ENCODE results near the gene NPAS3. TPM values are rescaled to one million over a fixed set of nuclear protein-coding genes. Genes with fewer than 3 reads are reported as not detected.

NPAS3 gene
- total RNA-seq, 1 donor from 2014 or later: 2.4 TPM

DNA sequence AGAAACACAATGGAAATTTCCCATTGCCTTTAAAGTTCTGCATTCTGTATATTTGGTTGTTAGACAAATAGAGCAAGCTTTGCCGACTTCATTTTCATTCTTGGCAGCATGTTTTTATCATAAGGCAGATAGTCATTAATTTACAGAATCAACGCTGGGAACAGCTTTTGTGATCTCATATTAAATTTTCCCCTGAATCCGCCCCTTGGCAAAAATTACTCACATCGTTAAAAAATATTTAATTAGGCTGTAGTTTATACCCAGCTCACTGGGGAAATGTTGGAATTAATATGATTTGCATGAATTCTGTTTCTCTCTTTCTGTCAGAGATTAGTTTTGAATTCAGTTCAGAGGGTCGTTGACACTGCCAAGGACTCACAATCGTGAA, 714.6 kb downstream of the NPAS3 start:
- no peaks in the 10 kb centered on the region for H3K27me3 Mint-ChIP-seq (ENCODE audit: unreplicated experiment)
- no peak overlapping the region for H3K27ac Mint-ChIP-seq (ENCODE audit: unreplicated experiment)
- H3K4me1 Mint-ChIP-seq (ENCODE audit: unreplicated experiment): peaks cover 14% of the 10 kb centered on the region
- no peaks in the 10 kb centered on the region for H3K36me3 Mint-ChIP-seq (ENCODE audit: unreplicated experiment)
- H3K4me3 Mint-ChIP-seq (ENCODE audit: unreplicated experiment): no peak overlapping the region
- no peak for DNase-seq (ENCODE audit: extremely low spot score, unreplicated experiment)
- H3K9me3 Mint-ChIP-seq (ENCODE audit: unreplicated experiment): no peaks in the 10 kb centered on the region
- no peak for TF ChIP-seq CTCF (IDR thresholded peaks at IDR 0.05)

DNA sequence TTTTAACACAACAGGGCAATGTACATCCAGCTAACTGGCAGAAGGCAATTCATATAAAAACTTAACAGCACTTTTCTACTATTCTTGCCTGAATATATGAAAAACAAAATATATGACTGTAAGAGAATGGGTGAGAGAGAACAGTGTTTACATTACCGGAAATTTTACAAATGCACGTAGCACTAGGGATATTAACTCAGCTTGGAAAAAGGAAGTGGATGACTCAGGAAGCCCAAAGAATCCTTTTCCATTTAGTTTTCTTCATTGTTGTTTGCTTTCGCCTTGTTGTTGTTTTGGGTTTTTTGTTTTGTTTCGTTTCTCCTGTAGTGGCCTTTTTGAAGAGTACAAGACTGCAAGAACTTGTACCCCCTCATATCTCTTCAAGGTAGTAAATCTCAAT, 716.7 kb downstream of the NPAS3 start:
- H3K4me1 Mint-ChIP-seq (ENCODE audit: unreplicated experiment): peaks cover 18% of the 10 kb centered on the region
- H3K4me3 Mint-ChIP-seq (ENCODE audit: unreplicated experiment): no peak overlapping the region
- DNase-seq (ENCODE audit: extremely low spot score, unreplicated experiment): no peak
- no peaks in the 10 kb centered on the region for H3K36me3 Mint-ChIP-seq (ENCODE audit: unreplicated experiment)
- no peak for TF ChIP-seq CTCF (IDR thresholded peaks at IDR 0.05)
- no peaks in the 10 kb centered on the region for H3K9me3 Mint-ChIP-seq (ENCODE audit: unreplicated experiment)
- no peaks in the 10 kb centered on the region for H3K27me3 Mint-ChIP-seq (ENCODE audit: unreplicated experiment)
- H3K27ac Mint-ChIP-seq (ENCODE audit: unreplicated experiment): no peak overlapping the region

GRCh38 chr14:33657476-33657875, 718.8 kb downstream of the NPAS3 start:
- no peaks in the 10 kb centered on the region for H3K9me3 Mint-ChIP-seq (ENCODE audit: unreplicated experiment)
- H3K4me1 Mint-ChIP-seq (ENCODE audit: unreplicated experiment): peaks cover 25% of the 10 kb centered on the region
- no peak overlapping the region for H3K27ac Mint-ChIP-seq (ENCODE audit: unreplicated experiment)
- H3K27me3 Mint-ChIP-seq (ENCODE audit: unreplicated experiment): no peaks in the 10 kb centered on the region
- TF ChIP-seq CTCF (IDR thresholded peaks at IDR 0.05): no peak
- no peak for DNase-seq (ENCODE audit: extremely low spot score, unreplicated experiment)
- no peaks in the 10 kb centered on the region for H3K36me3 Mint-ChIP-seq (ENCODE audit: unreplicated experiment)
- H3K4me3 Mint-ChIP-seq (ENCODE audit: unreplicated experiment): no peak overlapping the region

- DNase-seq (ENCODE audit: extremely low spot score, unreplicated experiment): no peak
- peaks cover 22% of the 10 kb centered on the region for H3K4me1 Mint-ChIP-seq (ENCODE audit: unreplicated experiment)
- H3K4me3 Mint-ChIP-seq (ENCODE audit: unreplicated experiment): no peak overlapping the region
- H3K27ac Mint-ChIP-seq (ENCODE audit: unreplicated experiment): no peak overlapping the region
- H3K27me3 Mint-ChIP-seq (ENCODE audit: unreplicated experiment): no peaks in the 10 kb centered on the region
- H3K36me3 Mint-ChIP-seq (ENCODE audit: unreplicated experiment): peaks cover 3% of the 10 kb centered on the region
- peaks cover 8% of the 10 kb centered on the region for H3K9me3 Mint-ChIP-seq (ENCODE audit: unreplicated experiment)
- no peak for TF ChIP-seq CTCF (IDR thresholded peaks at IDR 0.05)
These were observed 721.6 kb downstream of the NPAS3 start for GRCh38 chr14:33660248-33660647.

DNA sequence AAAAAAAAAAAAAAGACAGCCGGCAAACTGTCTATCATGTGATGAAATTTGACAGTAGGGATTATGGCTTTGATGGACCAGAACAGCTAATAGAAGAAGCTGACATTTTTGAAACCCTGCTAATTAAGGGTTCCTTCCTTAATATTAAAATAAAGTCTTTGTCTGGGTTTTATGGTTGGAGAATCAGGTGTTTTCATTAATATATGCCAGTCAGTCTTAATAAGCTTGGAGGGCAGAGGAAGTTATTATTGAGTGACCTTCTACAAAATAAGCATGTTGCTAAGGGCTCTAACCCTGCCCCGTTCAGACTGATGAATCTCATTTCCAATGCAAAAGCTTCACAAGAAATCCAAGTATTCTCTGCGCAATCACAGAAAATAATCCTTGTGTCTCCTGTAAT, 722.4 kb downstream of the NPAS3 start:
- Mint-ChIP-seq H3K27me3 (ENCODE audit: unreplicated experiment) (no peaks in the 10 kb centered on the region), H3K9me3 (ENCODE audit: unreplicated experiment) (peaks cover 8% of the 10 kb centered on the region), H3K27ac (ENCODE audit: unreplicated experiment) (no peak overlapping the region), H3K4me1 (ENCODE audit: unreplicated experiment) (peaks cover 14% of the 10 kb centered on the region), H3K4me3 (ENCODE audit: unreplicated experiment) (no peak overlapping the region), H3K36me3 (ENCODE audit: unreplicated experiment) (peaks cover 3% of the 10 kb centered on the region)
- DNase-seq (ENCODE audit: extremely low spot score, unreplicated experiment): no peak
- TF ChIP-seq CTCF (IDR thresholded peaks at IDR 0.05): no peak
